Measurements from ENCODE around the gene GABPB1.

DNA sequence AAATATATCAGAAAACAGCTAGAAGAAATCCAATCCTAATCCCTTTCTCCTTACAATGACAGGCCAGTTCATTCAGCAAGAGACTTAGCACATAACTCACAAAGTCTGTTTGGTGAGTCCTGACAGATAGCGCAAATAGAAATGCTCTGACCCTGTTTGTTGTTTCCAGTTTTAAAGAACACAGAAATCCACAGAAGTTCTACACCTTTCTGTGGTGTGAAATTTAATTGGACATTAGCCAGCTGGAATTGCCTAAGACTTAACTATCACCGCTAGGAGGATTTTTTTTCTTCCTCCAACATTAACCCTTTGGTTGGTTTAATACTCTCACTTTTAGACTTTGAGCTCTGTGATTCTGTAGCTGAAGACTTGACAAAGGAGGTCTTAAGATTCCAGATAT, 120.2 kb downstream of the GABPB1 start:
- no peak for TF ChIP-seq POLR2AphosphoS5 (IDR thresholded peaks at IDR 0.05; ENCODE audit: insufficient read depth in 1 of 2, low read depth in 1 of 2)
- no peak for TF ChIP-seq POLR2A (IDR thresholded peaks at IDR 0.05)
